Heart left ventricle (tissue), 13 donors: ENCODE results near the gene KDELR3.

Experiments
- POLR2A ChIP-seq, 2 donors: fragments of 450-650 bp; IDR thresholded peaks; one replicate each; pipeline ENCODE4 v1.6.1; 2017; ENCODE audit warnings: antibody characterized with exemption in 2 of 2, mild to moderate bottlenecking in 2 of 2, moderate library complexity in 2 of 2
- TF ChIP-seq, protein P1 (sequence below), 12 donors: fragments of 200-600 bp; sonication (generic) in 4 of 12; IDR thresholded peaks; one replicate each; pipeline versions ENCODE4 v1.5.0 to v1.8.0; 2018 to 2022; ENCODE audit warnings: antibody characterized with exemption in 12 of 12, mild to moderate bottlenecking in 5 of 12
- donor health status: ischemic (EF 13 %, LVEDD 7.1; RV severe dilation, severe dysfunction).
- donor health status: DM: no; HTN: yes; CAD: no.
- donor health status: DM: no; HTN: no; CAD: no.
- donor health status: ischemic (EF 25% LVEDD 6.9; RV normal size, moderate dysfunction).
- donor health status: ischemic (EF 25% LVEDD 5.7; RV mildly dilated, moderate dysfunction).
- donor health status: ischemic (EF 35%, LVEDD 5.7; RV mildly dilated, moderate dysfunction).
- donor health status: nonischemic (EF 11% LVEDD 7.7; RV severe dilation, severe dysfunction).
- donor health status: DM: yes; HTN: yes; CAD: no.
- donor health status: PGD.
- donor health status: ischemic (EF 29% LVEDD 5.4; RV normal size, mild dysfunction).
- donor health status: nonischemic (EF 23%, LVEDD 6.1; RV moderate dilation, normal function).

- no peak for TF ChIP-seq POLR2A (IDR thresholded peaks at IDR 0.05)
- TF ChIP-seq, protein P1, sequence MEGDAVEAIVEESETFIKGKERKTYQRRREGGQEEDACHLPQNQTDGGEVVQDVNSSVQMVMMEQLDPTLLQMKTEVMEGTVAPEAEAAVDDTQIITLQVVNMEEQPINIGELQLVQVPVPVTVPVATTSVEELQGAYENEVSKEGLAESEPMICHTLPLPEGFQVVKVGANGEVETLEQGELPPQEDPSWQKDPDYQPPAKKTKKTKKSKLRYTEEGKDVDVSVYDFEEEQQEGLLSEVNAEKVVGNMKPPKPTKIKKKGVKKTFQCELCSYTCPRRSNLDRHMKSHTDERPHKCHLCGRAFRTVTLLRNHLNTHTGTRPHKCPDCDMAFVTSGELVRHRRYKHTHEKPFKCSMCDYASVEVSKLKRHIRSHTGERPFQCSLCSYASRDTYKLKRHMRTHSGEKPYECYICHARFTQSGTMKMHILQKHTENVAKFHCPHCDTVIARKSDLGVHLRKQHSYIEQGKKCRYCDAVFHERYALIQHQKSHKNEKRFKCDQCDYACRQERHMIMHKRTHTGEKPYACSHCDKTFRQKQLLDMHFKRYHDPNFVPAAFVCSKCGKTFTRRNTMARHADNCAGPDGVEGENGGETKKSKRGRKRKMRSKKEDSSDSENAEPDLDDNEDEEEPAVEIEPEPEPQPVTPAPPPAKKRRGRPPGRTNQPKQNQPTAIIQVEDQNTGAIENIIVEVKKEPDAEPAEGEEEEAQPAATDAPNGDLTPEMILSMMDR (IDR thresholded peaks at IDR 0.05): no peak
These were observed 31.1 kb upstream of the KDELR3 start for GRCh38 chr22:38436629-38437395.
